Upper lobe of left lung (tissue), 4 donors: Measurements from ENCODE around the gene H2AZ2.

Experiments used
- EP300 ChIP-seq, 4 donors: sonication (generic); formaldehyde crosslinking; IDR thresholded peaks; one replicate each; pipeline ENCODE4 v1.5.1; 2017; ENCODE audit warnings: antibody characterized with exemption in 4 of 4, control low read depth in 2 of 4
- POLR2A ChIP-seq, 4 donors: fragments of 450-650 bp; IDR thresholded peaks; one replicate each; pipeline ENCODE4 v1.5.1; 2016 to 2017; ENCODE audit warnings: antibody characterized with exemption in 4 of 4, mild to moderate bottlenecking in 2 of 4
- POLR2AphosphoS5 ChIP-seq, 2 donors: sonication (generic); formaldehyde crosslinking; IDR thresholded peaks; one replicate each; pipeline ENCODE4 v1.5.1; 2017; ENCODE audit warnings: antibody characterized with exemption in 2 of 2
- TF ChIP-seq, protein P1 (sequence below), 6 experiments: fragments of 450-650 bp in 4 of 6; fragments of 200-600 bp in 2 of 6; sonication (generic) in 2 of 6; IDR thresholded peaks; one replicate each; pipeline ENCODE4 v1.5.1; 2016 to 2019; ENCODE audit warnings: antibody characterized with exemption in 6 of 6

DNA sequence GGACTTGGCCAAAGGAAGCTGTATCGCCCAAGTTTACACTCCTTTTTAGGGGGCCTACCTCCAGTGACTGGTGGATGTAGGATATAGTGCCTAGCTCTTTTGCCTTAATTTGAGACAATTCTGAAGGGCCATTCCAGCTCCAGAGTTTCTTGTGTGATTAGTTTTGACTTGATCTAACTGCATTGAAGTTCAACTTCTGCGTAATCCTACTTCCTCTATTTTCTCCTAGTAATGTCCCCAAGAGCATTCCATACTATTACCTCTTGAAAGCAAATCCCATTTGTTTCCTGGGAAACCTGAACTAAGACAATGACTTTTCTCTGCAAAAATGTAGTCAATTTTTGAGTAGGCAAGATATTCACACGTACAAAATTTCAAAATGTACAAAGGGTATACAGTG is 4.7 kb upstream of the H2AZ2 start:
- TF ChIP-seq, protein P1, sequence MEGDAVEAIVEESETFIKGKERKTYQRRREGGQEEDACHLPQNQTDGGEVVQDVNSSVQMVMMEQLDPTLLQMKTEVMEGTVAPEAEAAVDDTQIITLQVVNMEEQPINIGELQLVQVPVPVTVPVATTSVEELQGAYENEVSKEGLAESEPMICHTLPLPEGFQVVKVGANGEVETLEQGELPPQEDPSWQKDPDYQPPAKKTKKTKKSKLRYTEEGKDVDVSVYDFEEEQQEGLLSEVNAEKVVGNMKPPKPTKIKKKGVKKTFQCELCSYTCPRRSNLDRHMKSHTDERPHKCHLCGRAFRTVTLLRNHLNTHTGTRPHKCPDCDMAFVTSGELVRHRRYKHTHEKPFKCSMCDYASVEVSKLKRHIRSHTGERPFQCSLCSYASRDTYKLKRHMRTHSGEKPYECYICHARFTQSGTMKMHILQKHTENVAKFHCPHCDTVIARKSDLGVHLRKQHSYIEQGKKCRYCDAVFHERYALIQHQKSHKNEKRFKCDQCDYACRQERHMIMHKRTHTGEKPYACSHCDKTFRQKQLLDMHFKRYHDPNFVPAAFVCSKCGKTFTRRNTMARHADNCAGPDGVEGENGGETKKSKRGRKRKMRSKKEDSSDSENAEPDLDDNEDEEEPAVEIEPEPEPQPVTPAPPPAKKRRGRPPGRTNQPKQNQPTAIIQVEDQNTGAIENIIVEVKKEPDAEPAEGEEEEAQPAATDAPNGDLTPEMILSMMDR (IDR thresholded peaks at IDR 0.05): no peak
- TF ChIP-seq POLR2AphosphoS5 (IDR thresholded peaks at IDR 0.05): no peak
- no peak for TF ChIP-seq POLR2A (IDR thresholded peaks at IDR 0.05)
- TF ChIP-seq EP300 (IDR thresholded peaks at IDR 0.05): no peak
